Vagina (tissue), 2 donors: ENCODE results near the gene HOXC10. TPM values are rescaled to one million over a fixed set of nuclear protein-coding genes. Genes with fewer than 3 reads are reported as not detected.
A peak's percentile ranks its signal among the peaks of the same experiment; 100 is the strongest.

ENCODE experiments used
- DNase-seq, 2 donors: peaks; one replicate each; pipeline ENCODE4 v3.0.0-alpha.2; 2017; ENCODE audit errors: extremely low spot score in 2 of 2
- H3K27ac ChIP-seq: fragments of 200-600 bp; sonication (generic); one replicate; pipeline ENCODE4 v1.5.1; 2019
- H3K27me3 ChIP-seq: fragments of 200-600 bp; sonication (generic); one replicate; pipeline ENCODE4 v1.5.1; 2019
- H3K36me3 ChIP-seq, 2 donors: fragments of 200-600 bp; sonication (generic); one replicate each; pipeline ENCODE4 v1.5.1; 2017 to 2019
- H3K4me1 ChIP-seq: fragments of 200-600 bp; sonication (generic); one replicate; pipeline ENCODE4 v1.5.1; 2019
- H3K4me3 ChIP-seq, 2 donors: fragments of 200-600 bp; sonication (generic); 1 replicate in 1 of 2; 2 replicates in 1 of 2; pipeline ENCODE4 v1.5.1; 2016 to 2019
- H3K9me3 ChIP-seq: fragments of 200-600 bp; sonication (generic); one replicate; pipeline ENCODE4 v1.5.1; 2019
- POLR2A ChIP-seq, 2 donors: fragments of 450-650 bp; IDR thresholded peaks; one replicate each; pipeline ENCODE4 v1.6.1; 2017; ENCODE audit warnings: antibody characterized with exemption in 2 of 2, mild to moderate bottlenecking in 2 of 2, moderate library complexity in 2 of 2
- POLR2AphosphoS5 ChIP-seq, 2 donors: sonication (generic); formaldehyde crosslinking; IDR thresholded peaks; one replicate each; pipeline ENCODE4 v1.9.0; 2017; ENCODE audit warnings: antibody characterized with exemption in 2 of 2, mild to moderate bottlenecking in 2 of 2, low read depth in 1 of 2; ENCODE audit not compliant: insufficient read depth in 1 of 2
- intact Hi-C: fragments of 100-400 bp; cut with DNase I; formaldehyde crosslinking; loops from one replicate; pipeline ENCODE4 v1.15.1; 2023
- total RNA-seq: library from RNA; depleted of rRNA; stranded (reverse); fragments of >200 nt; gene quantifications from one replicate; pipeline ENCODE4 v1.2.3, GENCODE V29; 2016
- TF ChIP-seq, protein P1 (sequence below), 3 experiments: fragments of 450-650 bp in 2 of 3; fragments of 200-600 bp in 1 of 3; sonication (generic) in 1 of 3; IDR thresholded peaks; one replicate each; pipeline ENCODE4 v1.5.1; 2017 to 2019; ENCODE audit warnings: antibody characterized with exemption in 3 of 3, mild to moderate bottlenecking in 2 of 3, moderate library complexity in 2 of 3

HOXC10 gene
- total RNA-seq, 1 donor from 2014 or later, result not detected

DNA sequence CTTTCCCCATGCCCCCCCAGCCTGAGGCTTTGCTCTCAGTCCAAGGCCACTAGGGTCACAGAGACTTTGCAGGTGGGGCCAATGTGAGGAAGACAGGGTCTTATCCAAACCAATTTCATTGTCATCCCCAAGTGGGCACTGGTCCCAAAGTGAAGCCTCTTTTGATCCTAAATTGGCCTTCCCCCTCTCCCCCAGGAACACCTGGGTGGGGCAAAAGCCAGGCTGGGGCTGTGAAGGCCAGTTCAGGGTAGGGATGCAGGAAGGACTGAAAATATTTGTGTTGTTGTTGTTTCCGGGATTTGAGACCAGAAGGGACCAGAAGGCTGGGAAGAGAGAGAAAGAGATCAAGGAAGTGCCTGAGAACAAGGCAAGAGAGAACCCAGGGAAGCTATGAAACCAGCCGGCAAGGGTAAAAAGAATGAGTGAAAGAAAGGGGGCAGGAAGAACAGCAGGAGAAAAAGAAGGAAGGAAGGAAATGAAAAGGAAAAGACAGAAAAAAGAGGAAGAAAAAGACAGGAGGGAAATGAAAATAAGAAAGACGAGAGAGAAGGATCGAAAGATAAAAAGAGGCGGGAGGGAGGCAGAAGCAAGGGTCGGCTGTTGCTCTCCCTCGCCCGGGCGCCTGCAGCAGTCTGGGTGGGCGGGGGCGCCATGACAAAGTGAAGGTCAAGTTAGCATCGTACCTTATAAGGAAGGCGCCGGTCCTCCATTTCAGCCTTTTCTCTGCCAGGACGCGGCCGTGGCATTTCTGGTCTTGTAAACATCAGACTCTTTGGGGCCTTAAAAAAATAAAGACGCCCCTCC is 19.5 kb upstream of the HOXC10 start:
- intact Hi-C loops, result no loop called here
- DNase-seq, result no peak
- TF ChIP-seq, protein P1, sequence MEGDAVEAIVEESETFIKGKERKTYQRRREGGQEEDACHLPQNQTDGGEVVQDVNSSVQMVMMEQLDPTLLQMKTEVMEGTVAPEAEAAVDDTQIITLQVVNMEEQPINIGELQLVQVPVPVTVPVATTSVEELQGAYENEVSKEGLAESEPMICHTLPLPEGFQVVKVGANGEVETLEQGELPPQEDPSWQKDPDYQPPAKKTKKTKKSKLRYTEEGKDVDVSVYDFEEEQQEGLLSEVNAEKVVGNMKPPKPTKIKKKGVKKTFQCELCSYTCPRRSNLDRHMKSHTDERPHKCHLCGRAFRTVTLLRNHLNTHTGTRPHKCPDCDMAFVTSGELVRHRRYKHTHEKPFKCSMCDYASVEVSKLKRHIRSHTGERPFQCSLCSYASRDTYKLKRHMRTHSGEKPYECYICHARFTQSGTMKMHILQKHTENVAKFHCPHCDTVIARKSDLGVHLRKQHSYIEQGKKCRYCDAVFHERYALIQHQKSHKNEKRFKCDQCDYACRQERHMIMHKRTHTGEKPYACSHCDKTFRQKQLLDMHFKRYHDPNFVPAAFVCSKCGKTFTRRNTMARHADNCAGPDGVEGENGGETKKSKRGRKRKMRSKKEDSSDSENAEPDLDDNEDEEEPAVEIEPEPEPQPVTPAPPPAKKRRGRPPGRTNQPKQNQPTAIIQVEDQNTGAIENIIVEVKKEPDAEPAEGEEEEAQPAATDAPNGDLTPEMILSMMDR (IDR thresholded peaks at IDR 0.05), result no peak
- TF ChIP-seq POLR2AphosphoS5 (IDR thresholded peaks at IDR 0.05; ENCODE audit: insufficient read depth in 1 of 2, low read depth in 1 of 2), result no peak
- no peak for TF ChIP-seq POLR2A (IDR thresholded peaks at IDR 0.05)
- Histone ChIP-seq H3K4me1 (no peaks in the 10 kb centered on the region), H3K27me3 (peaks cover 11% of the 10 kb centered on the region), H3K36me3 (no peaks in the 10 kb centered on the region), H3K27ac (no peak overlapping the region), H3K9me3 (no peaks in the 10 kb centered on the region), H3K4me3 (peak overlapping the region; percentile 6 to 19)

DNA sequence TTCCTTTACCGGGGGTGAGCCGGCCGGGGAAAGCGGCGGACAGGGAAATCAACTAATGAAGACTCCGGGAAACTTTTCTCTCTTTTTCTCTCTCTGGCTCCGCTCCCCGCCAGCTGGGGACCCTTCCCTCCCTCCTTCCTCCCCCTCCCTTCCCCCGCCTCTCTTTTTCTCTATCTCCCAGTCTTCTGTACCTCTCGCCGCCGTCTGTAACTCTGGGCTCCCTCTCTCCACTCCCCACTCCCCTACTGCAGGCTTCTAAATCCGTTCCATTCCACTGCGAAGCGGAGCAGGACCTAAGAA is 18.9 kb upstream of the HOXC10 start:
- Histone ChIP-seq H3K27ac (no peak overlapping the region), H3K4me3 (peak overlapping the region; percentile 6 to 19), H3K27me3 (peaks cover 10% of the 10 kb centered on the region), H3K9me3 (no peaks in the 10 kb centered on the region), H3K4me1 (no peaks in the 10 kb centered on the region), H3K36me3 (no peaks in the 10 kb centered on the region)
- intact Hi-C loops, result no loop called here
- TF ChIP-seq POLR2AphosphoS5 (IDR thresholded peaks at IDR 0.05; ENCODE audit: insufficient read depth in 1 of 2, low read depth in 1 of 2) (no peak), POLR2A (IDR thresholded peaks at IDR 0.05) (no peak)
- TF ChIP-seq, protein P1 (IDR thresholded peaks at IDR 0.05), result no peak
- DNase-seq, result no peak

DNA sequence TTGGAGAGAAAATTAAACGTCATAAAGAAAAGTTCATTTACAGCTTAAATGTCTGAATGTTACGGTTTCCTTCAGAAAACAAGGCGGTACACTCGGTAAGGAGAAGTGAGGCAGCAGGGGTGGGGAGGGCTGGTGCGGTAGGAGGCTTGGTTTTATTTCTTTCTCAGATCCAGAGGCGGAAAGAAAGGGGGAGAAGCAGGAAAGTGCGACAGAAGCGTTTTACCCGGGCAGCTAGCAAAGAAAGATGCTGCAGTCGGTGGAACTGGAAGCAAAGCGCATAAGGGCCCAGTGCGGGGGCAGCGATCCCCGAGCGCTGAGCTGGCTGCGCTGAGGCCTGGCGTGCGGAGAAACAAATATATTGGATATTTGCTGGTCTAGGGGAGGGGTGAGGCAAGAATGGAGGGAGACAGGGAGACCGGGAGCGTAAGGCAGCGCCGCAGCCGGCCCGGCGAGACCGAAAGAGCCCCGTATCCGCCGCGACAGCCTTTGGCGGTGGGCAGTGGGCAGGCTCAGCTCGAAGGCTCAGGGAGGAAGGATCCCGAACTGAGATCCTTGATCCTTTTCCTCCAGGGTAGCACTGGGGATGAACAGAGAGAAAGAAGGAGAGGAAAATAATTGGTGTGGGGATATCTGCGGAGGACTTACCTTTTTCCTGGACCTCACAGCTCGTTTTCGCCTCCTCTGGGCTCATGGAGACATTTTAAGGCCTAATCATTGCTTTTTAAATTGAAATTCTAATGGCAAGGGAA is 18.4 kb upstream of the HOXC10 start:
- Histone ChIP-seq H3K27me3 (peaks cover 6% of the 10 kb centered on the region), H3K27ac (no peak overlapping the region), H3K4me3 (peak overlapping the region; percentile 3 to 6), H3K36me3 (no peaks in the 10 kb centered on the region), H3K9me3 (no peaks in the 10 kb centered on the region), H3K4me1 (no peaks in the 10 kb centered on the region)
- no peak for DNase-seq
- intact Hi-C loops, result no loop called here
- TF ChIP-seq POLR2AphosphoS5 (IDR thresholded peaks at IDR 0.05; ENCODE audit: insufficient read depth in 1 of 2, low read depth in 1 of 2), result no peak
- TF ChIP-seq POLR2A (IDR thresholded peaks at IDR 0.05), result no peak
- TF ChIP-seq, protein P1 (IDR thresholded peaks at IDR 0.05), result no peak

GRCh38 chr12:53967421-53967925 is 17.5 kb upstream of the HOXC10 start:
- TF ChIP-seq POLR2A (IDR thresholded peaks at IDR 0.05) (no peak), POLR2AphosphoS5 (IDR thresholded peaks at IDR 0.05; ENCODE audit: insufficient read depth in 1 of 2, low read depth in 1 of 2) (no peak)
- TF ChIP-seq, protein P1 (IDR thresholded peaks at IDR 0.05), result no peak
- H3K27ac ChIP-seq, result no peak overlapping the region
- no peaks in the 10 kb centered on the region for H3K4me1 ChIP-seq
- peaks cover 4% of the 10 kb centered on the region for H3K27me3 ChIP-seq
- no peaks in the 10 kb centered on the region for H3K9me3 ChIP-seq
- intact Hi-C loops, result no loop called here
- no peaks in the 10 kb centered on the region for H3K36me3 ChIP-seq
- no peak overlapping the region for H3K4me3 ChIP-seq
- DNase-seq, result no peak
